ENCODE results near the gene SYT9. TPM values are rescaled to one million over a fixed set of nuclear protein-coding genes. Genes with fewer than 3 reads are reported as not detected.

Gene SYT9
- total and polyA plus RNA-seq, 2 donors (not counting 1 experiment from before 2014, with no cell fraction given): not detected

DNA sequence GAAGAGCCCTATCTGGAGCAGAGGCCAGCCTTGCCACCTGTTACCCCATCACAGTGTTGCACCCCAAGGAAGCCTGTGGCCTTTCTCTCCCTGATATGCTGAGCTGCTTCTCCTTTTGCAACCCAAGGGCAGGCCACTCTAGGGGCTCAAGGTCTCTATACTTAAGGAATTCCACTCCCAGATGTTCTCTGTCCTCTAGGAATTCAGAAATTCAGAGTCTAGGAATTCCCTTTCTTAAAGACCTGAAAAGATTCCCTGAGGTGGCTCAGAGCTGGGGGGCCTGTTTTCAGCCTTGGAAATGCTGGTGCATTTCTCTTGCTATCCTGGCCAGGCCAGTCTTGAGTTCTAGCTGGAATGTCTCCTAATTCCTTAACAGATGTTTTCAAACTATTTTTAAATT lies 165.6 kb downstream of the SYT9 start:
- Mint-ChIP-seq H3K9me3 (ENCODE audit: insufficient read depth) (no peaks in the 10 kb centered on the region), H3K27ac (no peak overlapping the region), H3K4me1 (no peaks in the 10 kb centered on the region), H3K4me3 (no peak overlapping the region), H3K27me3 (peaks cover 13% of the 10 kb centered on the region)
- Histone ChIP-seq H3K79me2 (ENCODE audit: control insufficient read depth, insufficient read depth, low read length) (no peaks in the 10 kb centered on the region), H4K20me1 (ENCODE audit: control insufficient read depth, insufficient read depth, low read length, poor library complexity, severe bottlenecking) (no peaks in the 10 kb centered on the region), H3K27me3 (replicated peaks in 1 of 4; ENCODE audit: control extremely low read depth in 1 of 4, control insufficient read depth in 3 of 4, insufficient read depth in 4 of 4, low read length in 3 of 4) (peaks cover 0 to 13% (median 6%) of the 10 kb centered on the region in 4 experiments), H3K36me3 (replicated peaks in 1 of 2; ENCODE audit: control extremely low read depth in 1 of 2, control insufficient read depth in 1 of 2, extremely low read depth in 1 of 2, insufficient read depth in 2 of 2, low read length in 1 of 2) (no peaks in the 10 kb centered on the region), H3K9me3 (ENCODE audit: control extremely low read depth in 1 of 3, control insufficient read depth in 2 of 3, insufficient read depth in 1 of 3, low read length in 2 of 3) (peaks cover 0 to 4% (median 0%) of the 10 kb centered on the region in 3 donors), H3K9ac (ENCODE audit: low read length) (no peak overlapping the region), H3K27ac (ENCODE audit: low read length in 2 of 2) (no peak overlapping the region), H3K4me1 (ENCODE audit: control insufficient read depth in 2 of 2, insufficient read depth in 2 of 2, low read length in 2 of 2) (no peaks in the 10 kb centered on the region), H2AFZ (ENCODE audit: insufficient read depth, low read depth, low read length, poor library complexity, severe bottlenecking) (no peak overlapping the region), H3K4me2 (replicated peaks; ENCODE audit: low read depth, low read length, poor library complexity, severe bottlenecking) (no peak overlapping the region), H3K4me3 (ENCODE audit: control extremely low read depth in 1 of 5, extremely low read depth in 1 of 5, insufficient read depth in 1 of 5, low read depth in 2 of 5, low read length in 4 of 5) (no peak overlapping the region)
- intact Hi-C loops (cut with micrococcal nuclease): no loop called here
- no peak for ATAC-seq (ENCODE audit: low read depth)
- ChIA-PET POLR2A (no interaction called here), CTCF (no interaction called here)
- no peak for DNase-seq
- no peak for TF ChIP-seq EZH2 (IDR thresholded peaks at IDR 0.05; ENCODE audit: borderline replicate concordance, insufficient read depth, low read depth, low read length, poor library complexity, severe bottlenecking)
- TF ChIP-seq, protein P1, sequence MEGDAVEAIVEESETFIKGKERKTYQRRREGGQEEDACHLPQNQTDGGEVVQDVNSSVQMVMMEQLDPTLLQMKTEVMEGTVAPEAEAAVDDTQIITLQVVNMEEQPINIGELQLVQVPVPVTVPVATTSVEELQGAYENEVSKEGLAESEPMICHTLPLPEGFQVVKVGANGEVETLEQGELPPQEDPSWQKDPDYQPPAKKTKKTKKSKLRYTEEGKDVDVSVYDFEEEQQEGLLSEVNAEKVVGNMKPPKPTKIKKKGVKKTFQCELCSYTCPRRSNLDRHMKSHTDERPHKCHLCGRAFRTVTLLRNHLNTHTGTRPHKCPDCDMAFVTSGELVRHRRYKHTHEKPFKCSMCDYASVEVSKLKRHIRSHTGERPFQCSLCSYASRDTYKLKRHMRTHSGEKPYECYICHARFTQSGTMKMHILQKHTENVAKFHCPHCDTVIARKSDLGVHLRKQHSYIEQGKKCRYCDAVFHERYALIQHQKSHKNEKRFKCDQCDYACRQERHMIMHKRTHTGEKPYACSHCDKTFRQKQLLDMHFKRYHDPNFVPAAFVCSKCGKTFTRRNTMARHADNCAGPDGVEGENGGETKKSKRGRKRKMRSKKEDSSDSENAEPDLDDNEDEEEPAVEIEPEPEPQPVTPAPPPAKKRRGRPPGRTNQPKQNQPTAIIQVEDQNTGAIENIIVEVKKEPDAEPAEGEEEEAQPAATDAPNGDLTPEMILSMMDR (IDR thresholded peaks at IDR 0.05): no peak

DNA sequence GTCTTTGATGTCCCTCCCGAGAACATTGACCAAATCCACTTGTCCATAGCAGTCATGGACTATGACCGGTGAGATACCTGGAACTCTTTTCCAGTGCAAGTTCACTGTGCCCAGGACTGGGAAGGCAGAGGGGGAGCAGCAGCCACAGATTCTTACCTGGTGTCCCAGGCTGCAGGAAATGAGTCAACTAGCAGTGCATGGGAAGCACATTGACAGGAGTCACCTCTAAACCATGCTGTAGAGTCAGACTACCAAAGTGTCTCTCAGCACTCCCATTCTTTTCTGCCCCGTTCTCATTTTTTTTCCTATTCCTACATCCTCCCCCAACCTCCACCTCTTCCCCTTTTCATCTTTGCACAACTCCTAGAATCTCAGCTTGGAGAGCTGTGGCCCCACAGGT lies 166.4 kb downstream of the SYT9 start:
- CTCF ChIA-PET: no interaction called here
- Histone ChIP-seq H3K27me3 (replicated peaks in 1 of 4; ENCODE audit: control extremely low read depth in 1 of 4, control insufficient read depth in 3 of 4, insufficient read depth in 4 of 4, low read length in 3 of 4) (peaks cover 0 to 9% (median 1%) of the 10 kb centered on the region in 4 experiments), H3K4me2 (replicated peaks; ENCODE audit: low read depth, low read length, poor library complexity, severe bottlenecking) (no peak overlapping the region), H3K4me1 (ENCODE audit: control insufficient read depth in 2 of 2, insufficient read depth in 2 of 2, low read length in 2 of 2) (no peaks in the 10 kb centered on the region), H3K9me3 (ENCODE audit: control extremely low read depth in 1 of 3, control insufficient read depth in 2 of 3, insufficient read depth in 1 of 3, low read length in 2 of 3) (no peaks in the 10 kb centered on the region), H3K9ac (ENCODE audit: low read length) (no peak overlapping the region), H3K36me3 (replicated peaks in 1 of 2; ENCODE audit: control extremely low read depth in 1 of 2, control insufficient read depth in 1 of 2, extremely low read depth in 1 of 2, insufficient read depth in 2 of 2, low read length in 1 of 2) (no peaks in the 10 kb centered on the region), H3K4me3 (ENCODE audit: control extremely low read depth in 1 of 5, extremely low read depth in 1 of 5, insufficient read depth in 1 of 5, low read depth in 2 of 5, low read length in 4 of 5) (no peak overlapping the region), H3K79me2 (ENCODE audit: control insufficient read depth, insufficient read depth, low read length) (no peaks in the 10 kb centered on the region), H3K27ac (ENCODE audit: low read length in 2 of 2) (no peak overlapping the region), H4K20me1 (ENCODE audit: control insufficient read depth, insufficient read depth, low read length, poor library complexity, severe bottlenecking) (no peaks in the 10 kb centered on the region), H2AFZ (ENCODE audit: insufficient read depth, low read depth, low read length, poor library complexity, severe bottlenecking) (no peak overlapping the region)
- H3K4me3 Mint-ChIP-seq: no peak overlapping the region
- H3K4me1 Mint-ChIP-seq: peaks cover 1% of the 10 kb centered on the region
- H3K27me3 Mint-ChIP-seq: peaks cover 10% of the 10 kb centered on the region
- POLR2A ChIA-PET: no interaction called here
- 88% methylated on average over 3 of the region's 3 CpGs for WGBS (ENCODE audit: insufficient coverage)
- intact Hi-C loops (cut with micrococcal nuclease): no loop called here
- no peak overlapping the region for H3K27ac Mint-ChIP-seq
- ATAC-seq (ENCODE audit: low read depth) (no peak), DNase-seq (no peak)
- H3K9me3 Mint-ChIP-seq (ENCODE audit: insufficient read depth): no peaks in the 10 kb centered on the region
- TF ChIP-seq, protein P1 (IDR thresholded peaks at IDR 0.05): no peak
- TF ChIP-seq EZH2 (IDR thresholded peaks at IDR 0.05; ENCODE audit: borderline replicate concordance, insufficient read depth, low read depth, low read length, poor library complexity, severe bottlenecking): no peak

Measured in B cell (primary cell).